Measurements from ENCODE around the gene KCNJ10.
A peak's percentile ranks its signal among the peaks of the same experiment; 100 is the strongest.

The KCNJ10 gene

GRCh38 chr1:160098852-160099561 lies 29.0 kb upstream of the KCNJ10 start:
- DNase-seq = peak; percentile 100

DNA sequence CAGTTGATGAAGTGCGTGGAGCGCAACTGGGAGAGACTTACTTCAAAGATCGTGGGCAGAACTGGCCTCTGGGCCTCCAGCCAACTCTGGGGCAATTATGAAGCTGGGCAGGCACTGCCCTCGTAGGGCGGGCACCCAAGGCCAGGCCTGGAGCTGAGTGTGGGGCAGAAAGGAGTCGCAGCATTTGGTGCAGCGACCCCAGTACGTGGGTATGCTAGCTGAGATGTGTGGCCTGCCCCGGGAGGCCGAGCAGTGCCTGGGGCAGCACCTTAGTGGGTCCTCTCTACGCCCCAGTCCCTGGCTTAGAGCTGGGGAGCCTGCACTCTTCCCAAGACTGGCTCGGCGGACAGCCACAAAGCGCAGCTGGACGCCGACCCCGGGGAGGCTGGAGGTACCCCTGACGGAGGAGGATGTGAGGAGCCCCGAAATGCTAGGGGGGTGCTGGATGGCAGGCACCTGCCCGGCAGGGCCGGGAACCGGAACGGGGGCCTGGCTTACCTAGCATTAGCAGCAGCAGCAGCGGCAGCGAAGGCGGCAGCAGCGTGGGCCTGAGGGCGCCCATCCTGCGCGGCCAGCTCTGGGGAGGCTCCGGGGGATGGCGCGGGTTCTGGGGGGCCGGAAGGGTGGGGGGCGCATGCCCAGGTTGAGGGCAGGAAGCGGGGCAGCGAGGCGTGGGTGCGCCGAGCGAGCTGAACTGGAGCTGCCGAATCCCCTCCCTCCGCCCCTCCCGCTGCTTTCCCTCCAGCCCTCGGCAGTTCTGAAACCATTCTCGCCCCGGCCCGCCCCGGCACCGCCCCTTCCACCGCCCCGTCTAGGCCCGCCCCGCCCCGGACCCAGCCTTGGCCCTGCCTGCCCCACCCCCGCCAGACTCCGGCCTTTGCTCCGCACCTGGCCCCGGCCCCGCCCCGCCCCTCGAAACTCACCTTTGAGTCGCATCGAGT lies 28.2 kb upstream of the KCNJ10 start, which contains the start of gene IGSF8:
Gene IGSF8, minus strand, starts transcription at position 709 of the 941 bp plus-strand sequence. Its CDS starts 147 bp downstream, at position 562.
- DNase-seq = no peak

- DNase-seq = peak; percentile 35
These were observed 27.4 kb upstream of the KCNJ10 start for GRCh38 chr1:160097151-160097910.

GRCh38 chr1:160096274-160097116 lies 26.5 kb upstream of the KCNJ10 start:
- DNase-seq = no peak

DNA sequence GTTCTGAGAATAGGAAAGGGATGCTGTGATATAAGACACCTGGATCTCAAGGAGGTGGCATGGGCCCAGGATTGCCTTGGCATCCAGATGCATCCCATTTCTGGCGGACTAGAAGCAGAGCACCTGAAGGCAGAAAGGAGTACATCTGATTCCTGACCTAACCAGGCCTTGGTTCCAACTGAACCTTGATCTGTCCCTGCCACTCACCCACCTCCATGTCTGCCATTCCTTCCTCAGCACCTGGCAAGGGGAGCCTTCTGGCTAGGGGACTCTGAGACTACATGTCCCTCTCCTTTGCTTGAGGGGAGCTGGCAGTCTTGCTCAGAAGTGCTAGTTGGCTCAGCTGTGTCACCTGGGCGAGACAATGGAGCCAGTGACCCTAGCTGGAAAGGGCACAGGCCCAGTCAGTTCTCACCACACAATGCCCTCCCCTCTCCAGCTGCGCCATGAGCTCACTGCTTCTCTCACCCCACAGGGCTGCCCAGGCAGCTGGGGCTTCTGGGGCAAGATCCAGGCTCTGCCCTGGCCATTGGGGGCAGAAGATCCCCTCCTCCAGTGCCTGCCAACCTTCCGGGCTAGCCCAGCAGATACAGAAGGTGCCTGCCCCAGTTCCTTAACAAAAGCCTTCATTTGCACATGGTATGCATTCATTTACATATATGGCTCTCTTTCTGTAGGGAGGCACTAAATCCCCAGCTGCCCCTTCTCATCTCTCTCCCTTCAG lies 25.6 kb upstream of the KCNJ10 start:
- no peak for DNase-seq

GRCh38 chr1:160094806-160095205 lies 24.8 kb upstream of the KCNJ10 start:
- no peak for DNase-seq

DNA sequence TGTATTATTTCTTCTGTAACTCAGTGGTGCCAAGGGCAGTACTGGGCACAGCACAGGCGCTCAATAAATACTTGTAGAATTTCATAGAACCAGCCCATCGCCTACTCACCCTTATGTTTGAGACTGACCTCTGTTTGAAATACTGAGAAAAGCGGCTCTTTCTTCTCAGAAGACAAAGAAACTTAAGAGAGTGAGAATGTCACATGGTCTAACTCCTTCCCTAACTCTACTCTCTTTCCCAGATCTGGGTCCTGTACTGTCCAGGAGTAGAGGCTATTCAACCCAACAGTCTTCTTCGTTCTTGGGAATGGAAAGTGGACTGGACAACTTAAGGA lies 24.3 kb upstream of the KCNJ10 start:
- DNase-seq = no peak

- DNase-seq = no peak
These were observed 23.8 kb upstream of the KCNJ10 start for GRCh38 chr1:160093624-160094290.

DNA sequence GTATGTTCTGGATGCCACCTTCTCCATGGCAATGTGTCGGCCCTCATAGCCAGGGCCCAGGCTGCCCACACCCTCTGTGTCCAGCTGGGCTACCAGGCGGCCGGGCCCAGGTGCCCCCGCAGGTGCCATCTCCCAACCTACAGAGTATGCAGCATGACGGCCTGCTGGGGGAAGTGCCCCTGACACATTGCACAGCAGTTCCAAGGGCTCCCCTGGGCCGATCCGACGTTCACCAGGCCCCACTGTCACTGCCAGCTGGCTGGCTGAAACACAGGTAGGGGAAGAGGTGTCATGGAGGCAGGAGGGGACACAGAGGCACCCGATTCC lies 23.1 kb upstream of the KCNJ10 start:
- no peak for DNase-seq

DNA sequence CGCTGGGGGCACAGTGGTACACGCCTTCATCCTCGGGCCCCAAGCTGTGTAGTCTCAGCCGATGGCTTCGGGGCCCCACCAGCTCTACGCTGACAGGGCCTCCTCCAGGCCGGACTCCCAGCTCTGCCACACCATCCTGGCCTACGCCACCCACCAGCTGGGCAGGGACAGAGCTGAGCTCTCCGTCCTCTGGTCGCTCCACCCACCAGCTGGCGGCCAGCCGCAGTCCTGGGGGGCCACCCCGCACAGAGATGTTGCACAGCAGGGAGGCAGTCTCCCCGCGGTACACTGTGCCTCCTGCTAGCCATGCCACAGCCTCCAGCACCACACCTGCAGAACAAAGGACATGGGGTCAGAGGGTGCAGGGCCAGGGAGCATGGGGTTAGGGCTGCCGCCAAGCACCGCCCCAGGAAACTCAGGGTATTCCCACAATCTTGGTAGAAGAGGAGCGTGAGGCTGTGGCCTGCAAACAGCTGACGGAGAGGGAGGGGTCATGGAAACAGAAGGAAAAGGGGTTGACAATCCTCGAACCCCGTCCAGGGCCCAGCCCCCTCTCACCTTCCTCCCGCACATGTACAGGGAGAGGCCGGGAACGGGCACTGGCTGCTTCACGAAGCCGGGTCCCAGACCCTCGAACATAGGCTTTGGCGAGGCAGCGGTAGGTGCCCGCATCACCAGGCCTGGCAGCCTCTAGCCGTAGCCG lies 22.6 kb upstream of the KCNJ10 start:
- no peak for DNase-seq

DNA sequence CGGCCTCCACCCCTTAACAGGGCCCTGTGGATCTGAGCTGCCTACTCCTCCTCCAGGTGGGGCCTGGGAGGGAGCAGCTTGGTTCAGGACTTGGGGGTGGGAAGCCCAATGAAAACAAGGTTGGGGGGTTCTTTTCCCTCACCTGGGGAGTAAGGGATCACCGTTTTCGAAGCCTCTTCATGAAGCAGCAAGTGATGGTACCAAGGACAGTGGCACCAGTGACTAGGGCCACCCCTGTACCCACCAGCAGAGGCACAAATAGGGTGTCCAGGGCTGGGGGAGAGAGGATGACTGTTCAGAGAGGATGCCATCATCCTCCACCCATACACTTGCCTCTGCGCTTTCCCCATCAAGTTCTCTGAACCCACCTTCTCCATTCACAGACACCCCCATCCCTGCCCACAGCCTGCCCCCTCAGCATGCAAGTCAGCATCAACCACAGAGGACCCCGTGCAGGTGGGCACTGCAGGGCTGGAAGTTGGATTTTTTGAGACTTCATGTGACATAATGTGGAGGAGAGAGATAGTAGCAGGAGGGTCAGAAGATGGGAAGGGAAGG lies 21.8 kb upstream of the KCNJ10 start:
- DNase-seq = no peak

DNA sequence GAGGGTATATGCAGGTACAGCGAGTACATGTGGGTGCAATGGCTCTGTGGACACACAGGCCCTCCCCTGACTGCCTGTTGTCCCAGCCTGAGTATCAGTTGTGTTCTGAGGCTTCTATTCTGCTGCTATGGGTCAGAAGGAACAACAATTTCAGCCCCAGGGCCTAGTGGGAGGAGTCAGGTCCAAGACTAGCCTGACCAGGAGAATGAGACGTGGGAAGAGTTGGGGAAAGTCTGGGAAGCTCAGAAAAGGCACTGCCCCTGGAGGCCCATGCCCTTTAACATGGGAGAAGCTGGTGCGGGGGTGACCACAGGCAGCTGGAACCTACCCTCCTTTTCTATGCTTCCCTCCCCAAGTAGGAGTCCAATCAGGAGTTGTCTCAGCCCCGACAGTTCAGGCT lies 20.8 kb upstream of the KCNJ10 start:
- DNase-seq = no peak

- DNase-seq = no peak
These were observed 19.9 kb upstream of the KCNJ10 start for GRCh38 chr1:160089883-160090282.

- DNase-seq = no peak
These were observed 17.2 kb upstream of the KCNJ10 start for GRCh38 chr1:160087118-160087662.

- no peak for DNase-seq
These were observed 16.5 kb upstream of the KCNJ10 start for GRCh38 chr1:160086456-160086892.

DNA sequence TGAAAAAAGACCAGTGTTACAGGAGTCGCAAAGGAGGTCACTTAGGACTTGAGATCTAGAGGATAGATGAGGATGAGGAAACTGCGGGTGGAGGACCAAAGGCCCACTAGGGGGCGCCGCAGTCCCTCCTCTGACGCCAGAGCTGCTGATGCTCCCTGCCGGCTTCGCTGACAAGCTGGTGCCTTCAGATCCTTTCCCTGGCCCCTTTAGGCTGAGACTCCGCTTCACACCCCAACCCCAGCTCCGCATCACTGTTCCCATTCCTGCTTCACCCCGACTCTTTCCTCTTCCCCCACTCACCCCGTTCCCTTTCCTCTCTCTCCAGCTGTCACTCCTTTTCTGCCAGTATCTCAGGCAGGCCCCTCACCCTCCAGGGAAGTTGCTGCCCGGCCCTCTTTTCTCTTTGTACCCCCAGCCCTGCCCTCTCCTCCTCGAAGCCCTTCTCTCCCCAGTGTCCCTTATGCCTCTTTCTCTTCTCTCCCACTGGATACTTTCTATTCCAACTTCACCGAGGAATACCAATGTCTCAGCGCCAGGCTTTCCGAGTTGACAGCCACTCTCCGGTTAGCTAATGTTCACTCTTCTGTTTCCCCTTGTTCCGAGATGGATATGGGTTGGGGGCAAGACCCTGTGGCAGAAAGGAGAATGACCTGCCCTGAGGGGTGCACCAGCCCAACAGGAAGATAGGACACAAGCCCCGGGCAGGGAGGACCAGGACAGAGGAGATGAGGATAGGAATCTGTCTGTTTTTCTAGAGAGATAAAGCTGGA lies 15.9 kb upstream of the KCNJ10 start:
- peak; percentile 88 for DNase-seq

DNA sequence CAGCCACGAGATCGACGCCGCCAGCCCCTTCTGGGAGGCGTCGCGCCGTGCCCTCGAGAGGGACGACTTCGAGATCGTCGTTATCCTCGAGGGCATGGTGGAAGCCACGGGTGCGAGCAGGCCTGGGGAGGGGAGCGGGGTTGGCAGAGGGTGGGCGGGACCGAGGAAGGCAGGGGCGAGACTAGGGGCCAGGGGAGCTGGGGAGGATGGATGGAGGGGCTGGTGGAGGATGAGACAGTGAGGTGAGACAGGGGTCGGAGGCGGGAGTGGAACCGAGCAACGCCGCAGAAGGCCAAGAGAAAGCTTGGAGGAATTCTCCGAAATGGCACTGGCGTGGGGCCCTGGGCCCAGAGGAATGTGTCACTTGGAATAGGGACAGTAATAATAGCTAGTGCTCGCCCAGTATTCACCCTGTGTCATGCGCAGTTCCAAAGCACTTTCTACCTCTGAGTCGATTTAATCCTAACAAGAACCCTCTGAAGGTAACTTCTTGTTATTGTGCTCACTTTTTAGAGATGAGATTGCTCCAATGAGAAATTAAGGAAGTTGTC lies 14.9 kb upstream of the KCNJ10 start:
- DNase-seq = no peak

GRCh38 chr1:160083968-160084770 lies 14.2 kb upstream of the KCNJ10 start:
- peak; percentile 86 for DNase-seq

All from CD4-positive, alpha-beta T cell treated with Interleukin-17A for 4 hours (primary cell).